K562 (cell line): Measurements from ENCODE around the gene MAST4. TPM values are rescaled to one million over a fixed set of nuclear protein-coding genes. Genes with fewer than 3 reads are reported as not detected.

Experiments used
- ATAC-seq: fragments of 200-7000 bp; cut with Tn5 transposase; 3 replicates; pipeline ENCODE4 v1.9.1; 2020; ENCODE audit warnings: moderate library complexity
- BruUV-seq: library from RNA; stranded (reverse); fragments of 400-500 nt; replicated peaks from 2 replicates; lab custom pipeline; 2021; lab: Mats Ljungman, UMichigan
- CTCF ChIA-PET: fragments of 300-600 bp; formaldehyde crosslinking; extraction: SDS; loops from one replicate; lab custom pipeline; 2021; ENCODE audit warnings: low intra/inter-chr PET ratio; lab: Yijun Ruan, JAX
- POLR2A ChIA-PET: fragments of 300-600, 350-650 bp; sonication (Branson Sonifier 250); formaldehyde crosslinking; extraction: SDS; loops from one replicate; lab custom pipeline; 2021; ENCODE audit warnings: antibody characterized with exemption, inconsistent platforms; lab: Yijun Ruan, JAX
- DNase-seq, 4 experiments: peaks; one replicate each; pipeline versions ENCODE4 v3.0.0 to v3.0.0-alpha.2; 2011 to 2018; ENCODE audit warnings: low spot score in 3 of 4, mixed read lengths in 3 of 4; ENCODE audit errors: extremely low read depth in 1 of 4
- FAIRE-seq: peaks from 2 replicates; lab custom pipeline; 2011; peaks lifted over from hg19 to GRCh38; lab: Jason Lieb, UNC
- H2AFZ ChIP-seq: 2 replicates; pipeline ENCODE4 v1.6.0; 2011; ENCODE audit warnings: low read depth, low read length, control low read depth, inconsistent platforms
- H3K27ac ChIP-seq: fragments of 200-600 bp; 3 replicates; pipeline ENCODE4 v1.8.0; 2011; ENCODE audit warnings: low read depth, mild to moderate bottlenecking, control low read depth, inconsistent platforms, low read length, moderate library complexity, mixed read lengths; ENCODE audit errors: extremely low read depth
- H3K27me3 ChIP-seq, 2 experiments: fragments of 300-600 bp in 1 of 2; 2 replicates in 1 of 2; 3 replicates in 1 of 2; pipeline versions ENCODE4 v1.6.0 to v1.8.0; 2011; ENCODE audit warnings: inconsistent platforms in 2 of 2, low read length in 2 of 2, mild to moderate bottlenecking in 1 of 2, mixed read lengths in 1 of 2, moderate library complexity in 1 of 2; ENCODE audit not compliant: control insufficient read depth in 2 of 2, insufficient read depth in 2 of 2
- H3K36me3 ChIP-seq: fragments of 300-600 bp; 3 replicates; pipeline ENCODE4 v1.8.0; 2011; ENCODE audit warnings: mild to moderate bottlenecking, low read length, inconsistent platforms; ENCODE audit not compliant: control insufficient read depth, insufficient read depth
- H3K4me1 ChIP-seq, 2 experiments: fragments of 200-600 bp in 1 of 2; replicated peaks in 1 of 2; 2 replicates in 1 of 2; 3 replicates in 1 of 2; pipeline versions ENCODE4 v1.5.1 to v1.8.0; 2011; ENCODE audit warnings: inconsistent platforms in 2 of 2, low read length in 2 of 2, mild to moderate bottlenecking in 1 of 2, mixed read lengths in 1 of 2, moderate library complexity in 1 of 2; ENCODE audit not compliant: control insufficient read depth in 2 of 2, insufficient read depth in 2 of 2
- H3K4me2 ChIP-seq: 2 replicates; pipeline ENCODE4 v1.6.1; 2011; ENCODE audit warnings: low read length, control low read depth, inconsistent platforms, mixed read lengths; ENCODE audit not compliant: insufficient read depth
- H3K4me3 ChIP-seq: fragments of 200-600 bp; sonication (generic), shearing (Covaris generic); 2 replicates; pipeline ENCODE4 v1.5.1; 2016; ENCODE audit warnings: control low read depth, inconsistent platforms
- H3K79me2 ChIP-seq: fragments of 200-600 bp; 3 replicates; pipeline ENCODE4 v1.8.0; 2011; ENCODE audit warnings: low read length, inconsistent platforms; ENCODE audit not compliant: control insufficient read depth, insufficient read depth
- H3K9ac ChIP-seq, 2 experiments: 2 replicates each; pipeline versions ENCODE4 v1.6.0 to v1.6.1; 2011; ENCODE audit warnings: low read depth in 2 of 2, low read length in 2 of 2, control low read depth in 1 of 2, inconsistent platforms in 1 of 2, mild to moderate bottlenecking in 1 of 2, mixed read lengths in 1 of 2; ENCODE audit not compliant: insufficient read depth in 1 of 2
- H3K9me1 ChIP-seq: one replicate; pipeline ENCODE4 v1.6.0; 2011; ENCODE audit warnings: inconsistent platforms, mild to moderate bottlenecking, low read length, moderate library complexity; ENCODE audit not compliant: control insufficient read depth, insufficient read depth
- H3K9me3 ChIP-seq: replicated peaks from 2 replicates; pipeline ENCODE4 v1.5.1; 2011; ENCODE audit warnings: low read depth, low read length, inconsistent platforms; ENCODE audit not compliant: control insufficient read depth, insufficient read depth
- H4K20me1 ChIP-seq: replicated peaks from 2 replicates; pipeline ENCODE4 v1.6.1; 2011; ENCODE audit warnings: low read length, inconsistent platforms, mixed read lengths; ENCODE audit not compliant: control insufficient read depth, insufficient read depth
- CBFA2T3 ChIP-seq: fragments of 450-650 bp; IDR thresholded peaks from 2 replicates; pipeline ENCODE4 v1.6.1; 2017
- CBX1 ChIP-seq: sonication (generic); IDR thresholded peaks from 2 replicates; pipeline ENCODE4 v1.6.1; 2016; ENCODE audit warnings: antibody characterized with exemption, low read depth, mild to moderate bottlenecking
- CBX8 ChIP-seq: fragments of 200-600 bp; sonication (generic); IDR thresholded peaks from 2 replicates; pipeline ENCODE4 v1.6.1; 2012; ENCODE audit warnings: borderline replicate concordance, mixed run types, low read depth, mild to moderate bottlenecking, moderate library complexity, mixed read lengths, low read length, control low read depth, inconsistent platforms; ENCODE audit not compliant: poor library complexity, severe bottlenecking; ENCODE audit errors: extremely low read depth
- DMBX1 ChIP-seq: fragments of 250-450 bp; sonication (Bioruptor Pico); IDR thresholded peaks from 2 replicates; pipeline ENCODE4 v1.8.0; 2022; ENCODE audit warnings: inconsistent platforms, mild to moderate bottlenecking, moderate library complexity, borderline replicate concordance
- ETV1 ChIP-seq: fragments of 450-650 bp; conservative IDR thresholded peaks from 2 replicates; pipeline ENCODE4 v1.6.1; 2016; ENCODE audit warnings: missing genetic modification characterization, control low read depth, low read depth, missing compliant biosample characterization
- FOXA3 ChIP-seq, 2 experiments: fragments of 450-650 bp in 1 of 2; sonication (generic) in 1 of 2; formaldehyde crosslinking; IDR thresholded peaks in 1 of 2; conservative IDR thresholded peaks in 1 of 2; 2 replicates each; pipeline versions ENCODE4 v1.4.0 to v1.8.0; 2020 to 2022; ENCODE audit warnings: mild to moderate bottlenecking in 2 of 2, missing genetic modification reagents in 1 of 2
- HOXB6 ChIP-seq: fragments of 250-450 bp; sonication (Bioruptor Pico); IDR thresholded peaks from 2 replicates; pipeline ENCODE4 v1.5.1; 2022; ENCODE audit warnings: mild to moderate bottlenecking, borderline replicate concordance
- KDM1A ChIP-seq, 2 experiments: fragments of 450-650 bp; IDR thresholded peaks; 2 replicates each; pipeline ENCODE4 v1.6.1; 2016; ENCODE audit warnings: mild to moderate bottlenecking in 2 of 2
- MCM5 ChIP-seq: fragments of 450-650 bp; IDR thresholded peaks from 2 replicates; pipeline ENCODE4 v1.6.1; 2016; ENCODE audit warnings: low read depth
- MEIS2 ChIP-seq: fragments of 450-650 bp; IDR thresholded peaks from 2 replicates; pipeline ENCODE4 v1.6.1; 2014; ENCODE audit warnings: mild to moderate bottlenecking; ENCODE audit not compliant: partially characterized antibody
- RERE ChIP-seq: sonication (generic); formaldehyde crosslinking; IDR thresholded peaks from 2 replicates; pipeline ENCODE4 v1.8.0; 2023; ENCODE audit warnings: missing genetic modification reagents, mild to moderate bottlenecking, borderline replicate concordance
- WGBS: fragments of 100-300 bp; shearing (Covaris generic); methylation state at CpG from one replicate; pipeline ENCODE4 v1.1.6; 2016; ENCODE audit warnings: low coverage, mixed read lengths; ENCODE audit not compliant: insufficient coverage; ENCODE audit errors: missing lambda C conversion rate; 5-methylcytosine and 5-hydroxymethylcytosine counted together
- in situ Hi-C: fragments of 300-500 bp; cut with MboI; formaldehyde crosslinking; loops from 4 replicates; pipeline ENCODE4 v1.15.0; 2018; ENCODE audit warnings: inconsistent platforms, mixed read lengths
- intact Hi-C: fragments of 100-400 bp; cut with micrococcal nuclease; formaldehyde crosslinking; loops from 2 replicates; pipeline ENCODE4 v1.14.2; 2022
- polyA plus RNA-seq, 8 experiments: library from polyadenylated mRNA; depleted of rRNA in 4 of 8; stranded (reverse) in 5 of 8; unstranded in 3 of 8; fragments of >200 nt; fragmentation: Nextera tagmentation in 2 of 8; fragmentation: Illumina TruSeq in 1 of 8; extraction: Ambion mirVana in 2 of 8; extraction: Trizol in 1 of 8; gene quantifications; 2 replicates each; pipeline versions ENCODE4 v1.2.1 to v1.2.3, GENCODE V29; 2011 to 2014; ENCODE audit warnings: inconsistent platforms in 1 of 8, missing spikeins in 1 of 8
- total RNA-seq, 7 experiments: library from RNA; depleted of rRNA in 6 of 7; stranded (reverse); fragments of >200 nt in 6 of 7; fragmentation: Illumina TruSeq in 2 of 7; extraction: Trizol in 2 of 7; gene quantifications; 2 replicates each; pipeline versions ENCODE4 v1.2.1 to v1.2.3, GENCODE V29; 2011 to 2021; ENCODE audit warnings: low replicate concordance in 1 of 7
- TF ChIP-seq, protein P1 (sequence below): fragments of 450-650 bp; IDR thresholded peaks from 2 replicates; pipeline ENCODE4 v1.6.1; 2016
- TF ChIP-seq, protein P2 (sequence below): fragments of 450-650 bp; conservative IDR thresholded peaks from 2 replicates; pipeline ENCODE4 v1.6.1; 2016; ENCODE audit warnings: missing genetic modification characterization, low read depth, mild to moderate bottlenecking, control low read depth, missing compliant biosample characterization

MAST4 gene
- total and polyA plus RNA-seq, 9 of the 15 experiments (the other 6 are each of a cell fraction or from before 2014, with no cell fraction given) = 0.88 to 10.1 (median 5.2) TPM

DNA sequence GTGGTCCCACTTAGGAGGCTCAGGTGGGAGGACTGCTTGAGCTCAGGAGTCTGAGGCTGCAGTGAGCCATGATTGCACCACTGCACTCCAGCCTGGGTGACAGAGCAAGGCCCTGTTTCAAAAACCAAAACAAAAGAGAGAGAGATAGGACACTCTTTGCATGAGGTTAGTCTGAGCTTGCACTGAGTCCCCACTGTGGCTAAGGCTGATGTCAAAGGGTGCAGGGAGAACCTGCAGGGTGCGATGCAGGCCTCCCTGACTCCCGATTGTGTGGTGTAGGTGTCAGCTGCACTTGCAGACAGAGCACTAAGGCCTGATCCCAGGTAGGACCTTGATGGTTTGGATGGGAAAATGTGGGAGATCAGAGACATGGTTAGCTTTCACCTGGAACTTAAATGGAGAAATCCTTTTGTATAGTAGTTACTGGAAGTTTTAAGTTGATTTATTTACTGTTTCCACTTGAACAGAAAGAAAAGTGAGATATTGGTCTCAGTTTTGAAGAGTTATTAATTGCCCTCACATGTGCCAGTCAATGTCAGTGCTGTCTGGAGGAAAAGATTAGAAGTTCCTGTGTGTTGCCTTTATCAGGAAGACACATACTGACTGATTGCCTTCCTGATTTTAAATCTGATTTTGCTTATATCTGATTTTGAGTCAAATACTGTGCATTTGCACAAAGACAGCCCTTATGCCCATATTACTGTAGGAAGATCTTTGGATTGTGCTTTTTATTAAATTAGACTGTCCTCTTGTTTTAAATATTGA lies 260.0 kb downstream of the MAST4 start:
- BruUV-seq = no TSS peak
- H3K36me3 ChIP-seq = no peaks in the 10 kb centered on the region
- peaks cover 0 to 8% of the 10 kb centered on the region in 2 experiments; a peak in 3 of 5 replicates for H3K27me3 ChIP-seq
- no peak overlapping the region for H3K4me2 ChIP-seq
- DNase-seq = no peak
- WGBS = 4% methylated on average over 2 of the region's 2 CpGs
- no peak overlapping the region for H3K4me3 ChIP-seq
- H2AFZ ChIP-seq = no peak overlapping the region
- no peaks in the 10 kb centered on the region for H3K4me1 ChIP-seq
- ChIA-PET CTCF (interaction anchor here (0.6 kb wide), 1 partner anchor 163 kb away, joined by 3 read pairs; no protein-coding TSS in a partner anchor), POLR2A (no interaction called here)
- H3K9me3 ChIP-seq = no peaks in the 10 kb centered on the region
- H3K27ac ChIP-seq = no peak overlapping the region
- ATAC-seq = no peak
- no peaks in the 10 kb centered on the region for H4K20me1 ChIP-seq
- no peaks in the 10 kb centered on the region for H3K79me2 ChIP-seq
- no peak for FAIRE-seq
- in situ Hi-C loops = no loop called here
- intact Hi-C loops = no loop called here
- no peak overlapping the region for H3K9ac ChIP-seq
- H3K9me1 ChIP-seq = no peaks in the 10 kb centered on the region
- TF ChIP-seq CBX8 = no peak
- TF ChIP-seq ETV1 (tag) = no peak
- TF ChIP-seq KDM1A (IDR thresholded peaks at IDR 0.05) = no peak
- TF ChIP-seq DMBX1 = no peak
- TF ChIP-seq, protein P1, sequence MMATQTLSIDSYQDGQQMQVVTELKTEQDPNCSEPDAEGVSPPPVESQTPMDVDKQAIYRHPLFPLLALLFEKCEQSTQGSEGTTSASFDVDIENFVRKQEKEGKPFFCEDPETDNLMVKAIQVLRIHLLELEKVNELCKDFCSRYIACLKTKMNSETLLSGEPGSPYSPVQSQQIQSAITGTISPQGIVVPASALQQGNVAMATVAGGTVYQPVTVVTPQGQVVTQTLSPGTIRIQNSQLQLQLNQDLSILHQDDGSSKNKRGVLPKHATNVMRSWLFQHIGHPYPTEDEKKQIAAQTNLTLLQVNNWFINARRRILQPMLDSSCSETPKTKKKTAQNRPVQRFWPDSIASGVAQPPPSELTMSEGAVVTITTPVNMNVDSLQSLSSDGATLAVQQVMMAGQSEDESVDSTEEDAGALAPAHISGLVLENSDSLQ = peak; percentile 31; the same call in 1 of the 2 replicates
- no peak for TF ChIP-seq FOXA3 (CRISPR knock-in tag; conservative IDR thresholded peaks at IDR 0.05 in 1 of 2, IDR thresholded peaks at IDR 0.05 in 1 of 2)
- TF ChIP-seq, protein P2, sequence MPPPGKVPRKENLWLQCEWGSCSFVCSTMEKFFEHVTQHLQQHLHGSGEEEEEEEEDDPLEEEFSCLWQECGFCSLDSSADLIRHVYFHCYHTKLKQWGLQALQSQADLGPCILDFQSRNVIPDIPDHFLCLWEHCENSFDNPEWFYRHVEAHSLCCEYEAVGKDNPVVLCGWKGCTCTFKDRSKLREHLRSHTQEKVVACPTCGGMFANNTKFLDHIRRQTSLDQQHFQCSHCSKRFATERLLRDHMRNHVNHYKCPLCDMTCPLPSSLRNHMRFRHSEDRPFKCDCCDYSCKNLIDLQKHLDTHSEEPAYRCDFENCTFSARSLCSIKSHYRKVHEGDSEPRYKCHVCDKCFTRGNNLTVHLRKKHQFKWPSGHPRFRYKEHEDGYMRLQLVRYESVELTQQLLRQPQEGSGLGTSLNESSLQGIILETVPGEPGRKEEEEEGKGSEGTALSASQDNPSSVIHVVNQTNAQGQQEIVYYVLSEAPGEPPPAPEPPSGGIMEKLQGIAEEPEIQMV = no peak
- no peak for TF ChIP-seq CBX1
- TF ChIP-seq RERE (CRISPR knock-in tag) = no peak
- TF ChIP-seq MEIS2 = peak; percentile 28
- peak; percentile 16; the same call in 1 of the 2 replicates for TF ChIP-seq CBFA2T3
- TF ChIP-seq HOXB6 = no peak
- TF ChIP-seq MCM5 = no peak
